NCI-H1092 (cell line): ENCODE results near the gene AKR7A3.
"Not testable (repeated sequence)": the region's sequence is repeated elsewhere in the genome, so short reads cannot be mapped to it uniquely, and the experiment has no call there.

Experiments
- DNase-seq: peaks from one replicate; lab custom pipeline; 2025; lab: John Stamatoyannopoulos, UW

Gene AKR7A3

DNA sequence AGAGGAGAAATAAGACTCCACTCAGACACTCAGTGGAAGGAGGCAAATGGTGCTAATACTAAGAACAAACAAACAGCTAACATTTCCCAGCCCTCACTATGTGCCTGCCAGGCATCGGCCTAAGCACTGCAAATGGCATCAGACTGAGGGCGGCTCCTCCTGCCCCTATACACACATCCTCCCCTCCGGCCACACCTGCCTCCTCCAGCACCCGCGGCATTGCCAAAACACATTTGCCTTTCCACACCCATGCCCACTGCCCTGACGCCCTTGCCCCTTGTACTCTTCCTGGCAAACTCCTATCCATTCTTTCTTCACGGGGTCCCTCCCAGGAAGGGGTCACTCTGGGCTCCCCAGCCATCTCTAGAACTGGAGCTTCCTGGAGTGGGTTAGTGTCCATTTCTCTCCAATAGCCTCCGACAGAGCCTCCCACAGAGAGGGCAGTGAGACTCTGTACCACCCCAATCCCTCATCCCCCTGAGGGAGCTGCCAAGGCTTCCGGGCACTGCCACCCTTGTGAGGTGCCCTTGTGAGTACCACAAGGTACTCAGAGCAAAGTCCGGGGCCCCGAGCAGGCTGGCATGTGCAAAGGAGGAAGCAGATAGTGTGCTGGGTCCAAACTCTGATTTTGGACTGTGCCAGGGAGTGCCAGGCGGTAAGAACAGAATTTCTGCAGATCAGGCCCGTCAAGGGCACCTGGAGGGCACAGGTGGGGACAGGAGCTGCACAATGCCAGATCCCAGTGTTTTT lies 959 bp downstream of the AKR7A3 start:
- no peak for DNase-seq

- DNase-seq, result not testable (repeated sequence)
These were observed 2.8 kb downstream of the AKR7A3 start for GRCh38 chr1:19285807-19286206.

DNA sequence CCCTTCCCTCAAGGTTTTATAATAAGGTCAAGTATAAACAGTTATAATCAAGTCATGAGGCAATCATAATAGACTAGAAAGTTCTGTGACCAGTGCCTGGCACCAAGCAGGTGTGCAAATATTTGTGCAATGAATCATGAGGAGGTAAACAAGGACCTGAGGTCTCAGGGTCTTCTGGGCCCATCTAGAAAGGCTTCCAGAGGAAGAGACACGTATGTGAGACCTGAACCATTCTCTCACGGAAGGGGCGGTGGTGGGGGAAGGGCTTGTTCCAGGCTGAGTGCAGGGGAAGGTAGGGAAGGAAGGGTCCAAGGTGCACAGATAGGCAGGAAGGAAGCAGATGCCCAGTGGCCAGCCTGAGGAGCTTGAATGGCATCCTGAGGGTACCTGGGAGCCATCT lies 3.2 kb downstream of the AKR7A3 start:
- not testable (repeated sequence) for DNase-seq

DNA sequence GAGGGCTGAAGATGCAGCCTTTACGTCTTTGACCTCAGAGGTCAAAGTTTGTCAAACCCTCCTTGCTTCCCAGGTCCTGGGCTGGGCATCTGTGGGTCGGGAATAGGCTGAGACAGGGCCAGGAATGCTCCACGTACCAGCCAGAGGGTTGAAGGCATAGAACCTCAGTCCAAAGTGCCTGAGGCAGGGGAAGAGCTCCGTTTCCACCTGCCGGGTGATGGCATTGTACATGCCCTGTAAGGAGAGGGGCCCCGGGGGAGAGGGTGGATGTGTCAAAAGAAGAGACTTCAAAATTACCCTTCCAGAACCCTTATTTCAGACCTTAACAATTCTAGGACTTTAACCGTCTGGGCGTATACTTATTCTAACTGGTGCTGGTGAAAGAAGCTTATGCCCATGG lies 3.7 kb downstream of the AKR7A3 start:
- DNase-seq, result no peak

DNA sequence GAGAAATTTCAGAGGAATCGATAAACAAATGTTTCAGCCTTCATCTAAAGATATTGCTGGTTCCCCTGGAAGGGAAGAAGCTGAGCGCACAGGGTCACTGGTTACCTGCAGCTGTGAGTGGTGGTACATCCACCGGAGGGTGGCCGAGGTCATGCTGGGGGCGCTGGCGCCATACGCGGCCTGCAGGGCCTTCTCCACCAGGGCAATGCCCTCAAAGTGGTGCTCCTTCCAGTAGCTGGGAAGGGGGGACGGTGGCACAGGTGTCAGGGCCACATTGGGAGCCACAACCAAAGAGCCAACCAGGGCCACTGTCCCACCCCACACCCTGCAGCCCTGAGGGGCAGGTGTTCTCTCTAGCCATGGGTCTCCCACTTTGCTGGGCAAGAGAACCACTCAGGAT lies 4.7 kb downstream of the AKR7A3 start:
- no peak for DNase-seq

GRCh38 chr1:19274636-19275035 lies 13.9 kb downstream of the AKR7A3 start:
- no peak for DNase-seq

- not testable (repeated sequence) for DNase-seq
These were observed 14.6 kb downstream of the AKR7A3 start for GRCh38 chr1:19273844-19274531.

GRCh38 chr1:19273106-19273843 lies 15.3 kb downstream of the AKR7A3 start:
- DNase-seq, result no peak

GRCh38 chr1:19272064-19272463 lies 16.5 kb downstream of the AKR7A3 start:
- no peak for DNase-seq

- not testable (repeated sequence) for DNase-seq
These were observed 18.2 kb downstream of the AKR7A3 start for GRCh38 chr1:19270343-19270730.

- DNase-seq, result not testable (repeated sequence)
These were observed 18.9 kb downstream of the AKR7A3 start for GRCh38 chr1:19269427-19270342.

GRCh38 chr1:19268445-19268844 lies 20.1 kb downstream of the AKR7A3 start:
- no peak for DNase-seq

DNA sequence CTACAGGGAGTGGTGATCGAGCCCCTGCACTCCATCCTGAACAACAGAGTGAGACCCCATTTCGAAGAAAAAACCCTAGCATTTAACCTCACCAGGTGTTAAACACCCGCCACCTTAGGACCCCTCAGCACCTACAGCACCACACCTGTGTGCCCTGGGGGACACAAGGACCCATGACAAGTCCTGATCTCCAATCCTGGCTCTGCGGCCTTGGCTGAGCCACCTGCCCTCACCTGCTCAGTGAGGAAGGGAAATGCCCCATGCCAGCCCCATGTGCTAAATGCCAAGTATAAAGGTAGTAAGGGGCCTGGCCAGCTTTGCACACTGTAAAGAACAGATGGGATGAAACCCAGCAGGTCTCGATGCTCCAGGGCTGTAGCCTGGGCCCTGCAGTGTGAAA lies 25.8 kb downstream of the AKR7A3 start:
- DNase-seq, result no peak

DNA sequence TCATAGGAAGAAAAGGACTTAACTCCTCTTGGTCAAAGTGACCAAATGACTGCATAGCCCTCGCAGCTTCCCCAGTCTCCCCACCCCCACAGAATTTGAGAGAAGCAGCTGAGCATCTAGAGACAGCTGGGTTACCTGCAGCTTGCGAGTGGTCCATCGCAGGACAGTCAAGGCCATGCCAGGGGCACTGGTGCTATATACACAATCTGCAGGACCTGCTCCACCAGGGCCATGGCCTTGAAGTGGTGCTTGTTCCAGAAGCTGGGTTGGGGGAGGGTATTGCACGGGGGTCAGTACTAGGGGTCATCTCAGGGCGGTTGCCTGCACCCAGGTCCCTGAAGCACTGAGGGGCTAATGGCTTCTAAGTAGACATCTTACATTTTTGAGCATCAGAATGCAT lies 26.5 kb downstream of the AKR7A3 start:
- no peak for DNase-seq

- peak; percentile 68 for DNase-seq
These were observed 28.1 kb downstream of the AKR7A3 start for GRCh38 chr1:19260211-19261138.

- no peak for DNase-seq
These were observed 30.2 kb downstream of the AKR7A3 start for GRCh38 chr1:19258353-19258752.

GRCh38 chr1:19257178-19257914 lies 31.2 kb downstream of the AKR7A3 start:
- DNase-seq, result no peak

- not testable (repeated sequence) for DNase-seq
These were observed 32.3 kb downstream of the AKR7A3 start for GRCh38 chr1:19256301-19256700.

GRCh38 chr1:19255288-19255687 lies 33.3 kb downstream of the AKR7A3 start:
- no peak for DNase-seq

GRCh38 chr1:19254416-19254815 lies 34.2 kb downstream of the AKR7A3 start:
- DNase-seq, result no peak
